GM19238 (cell line): ENCODE results near the gene TMPRSS4.
A peak's percentile ranks its signal among the peaks of the same experiment; 100 is the strongest.

Source experiments
- DNase-seq: peaks from one replicate; pipeline ENCODE4 v3.0.0; 2011; ENCODE audit warnings: low spot score; ENCODE audit not compliant: insufficient read length

Gene TMPRSS4

GRCh38 chr11:118133816-118134215 is 56.9 kb downstream of the TMPRSS4 start:
- DNase-seq: no peak

DNA sequence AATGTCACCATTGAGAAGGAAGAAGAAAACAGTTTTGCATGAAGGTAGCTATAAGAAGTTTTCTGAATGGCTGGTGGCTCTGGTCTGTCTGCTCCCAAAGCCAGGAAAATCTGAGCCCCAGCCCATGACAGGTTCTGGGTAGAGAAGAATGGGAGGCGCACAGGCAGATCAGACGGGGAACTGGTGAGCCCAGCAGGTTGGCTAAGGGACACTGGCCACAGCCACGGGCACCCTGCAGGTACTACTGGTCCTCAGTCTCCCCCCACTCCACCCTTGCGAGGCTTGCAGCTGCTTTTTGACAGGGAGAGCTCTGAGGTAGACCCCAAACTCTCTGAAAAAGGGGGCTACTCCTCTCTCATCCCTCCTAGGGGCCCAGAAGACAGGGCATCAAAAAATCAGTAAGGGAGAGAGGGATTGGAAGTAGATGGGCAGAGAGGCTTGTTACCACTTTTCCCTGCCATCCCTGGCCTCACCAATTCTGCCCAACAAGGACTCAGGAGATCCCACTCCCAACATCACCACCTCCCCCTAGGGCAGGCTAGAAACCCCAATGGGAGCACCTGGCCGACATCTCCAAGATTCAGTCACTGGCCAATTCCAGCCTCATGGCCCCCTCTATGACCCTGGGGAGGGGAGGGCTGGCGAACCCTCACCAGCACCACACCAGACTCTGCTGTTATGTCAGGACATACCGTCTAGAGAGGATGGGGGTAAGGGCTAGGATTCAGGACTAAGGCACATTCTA is 58.3 kb downstream of the TMPRSS4 start:
- no peak for DNase-seq

DNA sequence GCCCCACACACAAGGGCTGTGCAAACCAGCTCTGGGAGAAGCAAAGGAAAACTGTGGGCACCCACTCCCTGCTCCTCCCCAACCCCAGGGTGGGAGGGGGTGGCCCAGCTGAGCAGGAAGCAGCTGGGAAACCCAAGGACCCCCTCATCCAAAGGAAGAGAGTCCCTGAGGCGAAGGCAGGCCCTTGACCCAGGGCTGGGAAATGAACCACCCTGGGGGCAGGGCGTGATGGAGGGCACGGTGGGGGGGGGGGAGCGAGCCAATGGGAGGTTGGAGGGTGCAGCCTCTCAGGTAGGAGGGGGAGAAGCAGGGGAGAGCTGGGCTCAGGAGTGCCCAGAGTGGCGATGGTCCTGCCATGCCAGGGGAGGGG is 58.9 kb downstream of the TMPRSS4 start:
- DNase-seq: no peak

- DNase-seq: no peak
These were observed 59.5 kb downstream of the TMPRSS4 start for GRCh38 chr11:118136341-118136740.

DNA sequence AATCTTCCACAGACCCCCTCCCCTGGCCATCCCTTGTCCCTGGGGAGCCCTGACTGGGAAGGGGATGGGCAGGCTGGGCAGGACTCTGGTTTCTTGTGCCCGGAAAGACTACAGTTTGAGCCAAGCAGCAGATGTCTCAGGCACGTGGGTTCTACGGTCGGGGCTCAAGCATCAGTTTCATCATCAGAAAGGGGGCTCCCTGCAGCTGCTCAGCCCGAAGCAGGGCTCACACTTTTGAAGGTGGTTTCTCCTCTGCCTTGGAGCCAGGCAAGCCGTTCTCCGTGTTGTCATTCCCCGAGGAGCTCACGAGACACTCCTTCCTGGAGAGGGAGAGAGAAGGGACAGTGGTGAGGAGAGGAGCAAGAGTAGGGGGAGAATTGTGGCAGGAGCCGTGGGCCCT is 59.9 kb downstream of the TMPRSS4 start:
- no peak for DNase-seq

DNA sequence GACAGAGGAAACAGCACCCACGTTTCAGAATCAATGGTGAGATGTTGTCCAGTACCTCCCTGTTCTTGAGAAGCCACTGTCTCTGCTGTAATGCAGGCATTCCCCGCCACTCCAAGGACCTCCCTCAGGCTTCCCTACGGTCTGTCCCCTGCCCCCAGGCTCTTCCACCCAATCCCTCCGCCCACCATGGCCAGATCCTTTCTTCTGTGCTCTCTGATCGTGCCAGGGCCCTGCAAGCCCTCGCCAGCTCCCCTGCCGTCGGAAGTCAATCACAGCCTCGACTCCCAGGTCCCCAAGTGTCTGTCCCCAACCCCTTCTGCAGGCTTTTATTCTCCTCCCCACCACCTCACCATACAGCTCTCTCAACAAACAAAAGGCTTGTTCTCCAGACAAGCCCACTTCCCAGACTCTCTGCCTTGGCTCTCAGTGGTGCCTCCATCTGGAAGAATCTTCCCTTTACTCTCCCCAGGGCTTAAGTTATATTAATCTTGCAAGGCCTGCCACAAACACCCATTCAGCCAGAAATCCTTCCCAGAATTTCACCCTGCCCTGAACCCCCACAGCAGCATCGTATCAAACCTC is 62.1 kb downstream of the TMPRSS4 start:
- DNase-seq: no peak

- DNase-seq: no peak
These were observed 62.7 kb downstream of the TMPRSS4 start for GRCh38 chr11:118139578-118139977.

DNA sequence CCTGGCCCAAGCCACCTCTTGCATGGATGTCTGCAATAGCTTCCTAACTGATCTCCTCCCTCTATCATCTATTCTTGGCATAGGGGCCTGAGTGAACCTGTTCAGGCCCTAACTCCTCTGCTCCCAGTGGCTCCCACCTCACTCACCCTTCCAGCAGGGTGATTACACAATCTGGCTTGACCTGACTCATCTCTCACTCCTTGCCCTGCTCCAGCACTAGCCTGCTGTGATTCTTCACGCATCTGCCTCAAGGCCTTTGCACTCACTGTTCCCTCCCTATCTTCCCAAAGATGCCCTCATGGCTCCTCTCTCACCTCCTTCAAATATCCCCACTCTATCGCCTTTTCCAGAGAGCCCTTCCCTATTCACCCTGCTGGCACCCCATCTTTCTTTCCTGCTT is 65.2 kb downstream of the TMPRSS4 start:
- DNase-seq: no peak

DNA sequence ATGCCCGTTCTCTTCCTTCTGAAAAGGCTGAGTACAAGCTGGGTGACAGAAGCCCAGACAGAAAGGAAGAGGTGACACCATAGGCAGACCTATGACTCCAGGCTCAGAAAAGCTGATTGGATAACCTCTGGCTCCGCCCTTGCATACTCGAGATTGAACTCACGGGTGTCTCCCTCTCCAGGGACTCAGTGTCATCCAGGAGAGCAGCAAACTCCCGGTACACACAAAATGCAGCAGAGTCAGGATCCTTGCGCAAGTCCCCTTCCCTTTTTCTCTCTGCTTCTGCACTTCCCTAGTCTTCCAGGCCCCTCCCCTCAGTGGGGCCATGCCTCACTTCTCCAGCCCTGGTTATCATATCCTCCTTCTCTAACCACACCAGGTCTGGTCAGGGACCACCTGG is 65.9 kb downstream of the TMPRSS4 start:
- DNase-seq: no peak

- DNase-seq: no peak
These were observed 66.8 kb downstream of the TMPRSS4 start for GRCh38 chr11:118143661-118144185.

DNA sequence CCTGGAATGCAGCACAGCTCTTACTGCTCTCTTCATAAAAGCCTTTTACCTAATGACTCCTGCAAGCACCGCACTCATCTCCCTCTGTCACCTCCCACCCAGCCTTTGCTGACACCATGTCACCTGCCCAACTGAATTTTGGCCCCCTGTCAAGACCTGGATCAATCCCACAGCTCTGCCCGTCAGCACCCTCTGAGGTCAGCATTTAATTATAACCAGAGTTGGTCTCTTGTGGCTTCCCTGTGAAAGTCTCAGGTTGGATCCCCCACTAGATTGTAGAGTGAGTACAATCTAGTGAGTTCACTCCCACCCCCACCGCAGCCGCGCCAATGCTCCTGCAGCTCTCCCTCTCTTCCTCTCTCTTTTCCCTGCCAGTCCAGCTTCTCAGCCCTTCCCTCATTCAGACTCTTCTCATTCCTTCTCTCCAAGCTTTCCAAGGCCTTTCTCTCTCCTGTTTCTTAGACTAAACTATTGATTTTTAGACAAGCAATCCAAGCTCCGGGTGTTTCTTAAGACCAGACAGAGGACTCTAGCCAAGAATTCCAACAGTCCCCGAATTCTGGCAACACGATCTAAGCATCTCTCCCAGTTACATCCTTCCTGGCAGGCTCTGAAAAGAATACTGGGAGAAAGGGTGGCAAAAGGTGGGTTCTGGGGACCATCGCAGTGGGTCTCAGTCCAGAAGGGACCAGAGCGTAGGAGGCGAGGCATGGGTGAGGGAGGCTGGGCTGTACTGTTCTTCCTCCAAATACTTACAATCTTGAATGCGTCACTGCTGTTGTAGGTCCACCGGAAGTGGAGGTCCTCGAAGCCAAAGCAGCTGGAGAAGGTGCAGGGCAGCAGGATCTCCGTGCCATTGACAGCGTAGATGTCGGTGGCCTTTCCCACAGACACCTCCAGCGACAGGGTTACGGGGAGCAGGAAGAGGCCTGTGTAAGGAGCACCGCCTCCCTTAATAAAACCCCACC is 67.7 kb downstream of the TMPRSS4 start:
- DNase-seq: no peak

GRCh38 chr11:118145285-118146227 is 68.7 kb downstream of the TMPRSS4 start:
- peak; percentile 95 for DNase-seq

DNA sequence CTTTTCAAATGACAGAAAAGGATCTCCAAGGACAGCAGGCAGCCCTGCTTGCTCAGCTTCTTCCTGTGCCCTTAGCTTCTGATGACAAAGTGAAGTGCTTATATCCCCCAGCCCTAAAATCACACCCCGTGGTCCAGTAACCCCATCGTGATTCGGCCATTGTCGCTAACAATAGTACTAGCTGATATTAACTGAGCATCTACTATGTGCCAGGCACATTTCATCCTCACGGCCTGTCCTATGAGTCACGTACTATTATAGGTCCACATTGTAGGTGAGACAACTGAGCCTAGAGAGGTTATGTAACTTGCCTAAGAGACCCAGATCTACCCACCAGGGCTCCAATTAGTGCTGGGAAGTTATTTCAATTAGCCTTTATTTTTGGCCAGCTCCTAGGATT is 69.7 kb downstream of the TMPRSS4 start:
- DNase-seq: no peak

- no peak for DNase-seq
These were observed 70.6 kb downstream of the TMPRSS4 start for GRCh38 chr11:118147502-118147901.

DNA sequence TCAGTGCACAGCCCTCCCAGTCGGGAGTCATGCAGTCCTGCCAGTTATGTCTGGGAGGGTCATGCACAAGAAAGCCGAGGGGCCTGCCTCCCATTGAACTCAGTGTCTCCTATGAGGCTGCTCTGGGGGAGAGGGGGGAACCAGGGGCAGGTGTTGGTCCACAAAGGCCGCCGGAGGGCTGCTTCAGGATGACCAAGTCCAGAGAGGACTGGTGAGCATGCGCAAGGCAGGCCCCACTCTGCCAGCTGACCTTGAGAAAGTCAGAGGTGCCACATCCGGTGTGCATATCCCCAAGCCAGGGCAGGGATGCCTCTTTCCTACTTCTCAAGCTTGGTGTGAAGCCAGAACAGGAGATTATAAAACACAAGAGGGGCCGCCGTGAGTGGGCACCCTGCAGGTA is 71.4 kb downstream of the TMPRSS4 start:
- DNase-seq: no peak

GRCh38 chr11:118148856-118149255 is 72.0 kb downstream of the TMPRSS4 start:
- DNase-seq: no peak

- no peak for DNase-seq
These were observed 72.6 kb downstream of the TMPRSS4 start for GRCh38 chr11:118149493-118149892.

GRCh38 chr11:118151431-118151830 is 74.6 kb downstream of the TMPRSS4 start:
- no peak for DNase-seq

- DNase-seq: no peak
These were observed 75.2 kb downstream of the TMPRSS4 start for GRCh38 chr11:118152020-118152551.
